GM12875 (cell line): ENCODE measurements around the gene KRT23.

Experiments used
- H3K4me3 ChIP-seq: one replicate; pipeline ENCODE4 v1.5.1; 2011; ENCODE audit warnings: low read depth, low read length, control low read depth
- TF ChIP-seq, protein P1 (sequence below): IDR thresholded peaks from 2 replicates; pipeline ENCODE4 v1.5.1; 2011; ENCODE audit warnings: low read depth, mild to moderate bottlenecking, control low read depth, inconsistent platforms, low read length, moderate library complexity, borderline replicate concordance; ENCODE audit not compliant: insufficient read depth

Gene KRT23

DNA sequence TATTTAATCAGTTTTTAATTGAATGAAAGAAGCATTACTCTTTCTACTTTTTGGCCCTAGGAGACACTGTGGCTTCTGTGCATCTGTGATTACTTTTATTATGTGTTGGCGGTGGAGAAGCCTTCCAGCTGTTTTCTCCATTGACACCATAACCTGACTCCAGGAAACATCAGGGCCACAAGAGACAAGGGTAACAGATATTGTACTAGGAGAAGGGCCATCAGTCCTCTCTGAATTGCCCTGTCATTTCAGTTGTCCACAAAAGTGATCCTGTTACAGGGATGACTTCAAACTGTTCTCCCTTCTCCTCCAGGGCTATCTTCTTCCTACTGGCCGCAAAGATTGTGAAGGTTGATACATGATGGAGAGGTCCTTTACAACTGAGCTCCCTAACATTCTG lies 14.7 kb upstream of the KRT23 start:
- TF ChIP-seq, protein P1, sequence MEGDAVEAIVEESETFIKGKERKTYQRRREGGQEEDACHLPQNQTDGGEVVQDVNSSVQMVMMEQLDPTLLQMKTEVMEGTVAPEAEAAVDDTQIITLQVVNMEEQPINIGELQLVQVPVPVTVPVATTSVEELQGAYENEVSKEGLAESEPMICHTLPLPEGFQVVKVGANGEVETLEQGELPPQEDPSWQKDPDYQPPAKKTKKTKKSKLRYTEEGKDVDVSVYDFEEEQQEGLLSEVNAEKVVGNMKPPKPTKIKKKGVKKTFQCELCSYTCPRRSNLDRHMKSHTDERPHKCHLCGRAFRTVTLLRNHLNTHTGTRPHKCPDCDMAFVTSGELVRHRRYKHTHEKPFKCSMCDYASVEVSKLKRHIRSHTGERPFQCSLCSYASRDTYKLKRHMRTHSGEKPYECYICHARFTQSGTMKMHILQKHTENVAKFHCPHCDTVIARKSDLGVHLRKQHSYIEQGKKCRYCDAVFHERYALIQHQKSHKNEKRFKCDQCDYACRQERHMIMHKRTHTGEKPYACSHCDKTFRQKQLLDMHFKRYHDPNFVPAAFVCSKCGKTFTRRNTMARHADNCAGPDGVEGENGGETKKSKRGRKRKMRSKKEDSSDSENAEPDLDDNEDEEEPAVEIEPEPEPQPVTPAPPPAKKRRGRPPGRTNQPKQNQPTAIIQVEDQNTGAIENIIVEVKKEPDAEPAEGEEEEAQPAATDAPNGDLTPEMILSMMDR = no peak

GRCh38 chr17:40951011-40951622 lies 13.7 kb upstream of the KRT23 start:
- TF ChIP-seq, protein P1 = no peak
- no peak overlapping the region for H3K4me3 ChIP-seq

More for the DNA sequence above, 14.7 kb upstream of the KRT23 start:
- H3K4me3 ChIP-seq = no peak overlapping the region

DNA sequence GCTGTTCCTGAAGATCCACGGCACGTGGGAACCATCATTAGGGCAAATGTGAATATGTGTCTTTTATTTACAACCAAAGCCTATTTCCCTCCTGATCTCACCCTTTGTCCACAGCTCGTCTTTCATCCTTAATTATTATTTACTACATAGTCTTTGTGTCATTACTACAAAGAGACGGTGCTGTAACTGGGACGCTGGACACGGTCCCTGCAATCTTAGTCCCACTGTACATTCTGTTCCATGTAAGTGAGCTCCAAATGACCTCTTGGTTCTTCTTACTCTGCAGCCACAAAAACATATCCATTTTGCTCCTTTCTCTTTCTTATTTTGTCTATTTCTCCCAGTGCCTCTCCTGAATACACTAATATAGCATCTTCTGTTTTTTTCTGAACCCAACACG lies 12.7 kb upstream of the KRT23 start:
- TF ChIP-seq, protein P1 = no peak
- H3K4me3 ChIP-seq = no peak overlapping the region

GRCh38 chr17:40949418-40949817 lies 12.0 kb upstream of the KRT23 start:
- no peak overlapping the region for H3K4me3 ChIP-seq
- TF ChIP-seq, protein P1 = no peak

GRCh38 chr17:40947929-40948328 lies 10.5 kb upstream of the KRT23 start:
- no peak overlapping the region for H3K4me3 ChIP-seq
- TF ChIP-seq, protein P1 = no peak

DNA sequence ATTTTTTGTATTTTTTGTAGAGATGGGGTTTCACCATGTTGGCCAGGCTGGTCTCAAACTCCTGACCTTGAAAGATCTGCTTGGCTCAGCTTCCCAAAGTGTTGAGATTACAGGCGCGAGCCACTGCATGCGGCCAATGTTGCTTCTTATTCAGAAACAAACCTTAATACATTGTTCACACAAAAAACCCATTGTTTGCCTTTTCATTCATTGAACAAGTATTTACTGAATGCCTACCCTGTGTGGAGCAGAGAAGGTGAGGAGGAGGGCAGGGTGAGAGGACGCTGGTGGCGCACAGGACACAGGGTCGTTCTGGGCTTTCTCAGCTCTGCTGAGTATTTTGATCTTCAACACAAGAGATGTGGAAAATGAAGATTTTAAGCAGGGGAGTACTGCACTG lies 8.0 kb upstream of the KRT23 start:
- no peak overlapping the region for H3K4me3 ChIP-seq
- TF ChIP-seq, protein P1 = no peak

- no peak overlapping the region for H3K4me3 ChIP-seq
- TF ChIP-seq, protein P1 = no peak
Measured at GRCh38 chr17:40944531-40944930, 7.1 kb upstream of the KRT23 start.
